HG03565 (cell line): ENCODE results near the gene UBE2Q1.

ENCODE experiments used
- ATAC-seq: cut with Tn5 transposase; IDR thresholded peaks from one replicate; pipeline ENCODE4 v1.9.1; 2021; ENCODE audit warnings: mild to moderate bottlenecking, moderate library complexity; ENCODE audit not compliant: unreplicated experiment

Gene UBE2Q1

GRCh38 chr1:154512760-154513159 is 45.7 kb downstream of the UBE2Q1 start:
- no peak for ATAC-seq

DNA sequence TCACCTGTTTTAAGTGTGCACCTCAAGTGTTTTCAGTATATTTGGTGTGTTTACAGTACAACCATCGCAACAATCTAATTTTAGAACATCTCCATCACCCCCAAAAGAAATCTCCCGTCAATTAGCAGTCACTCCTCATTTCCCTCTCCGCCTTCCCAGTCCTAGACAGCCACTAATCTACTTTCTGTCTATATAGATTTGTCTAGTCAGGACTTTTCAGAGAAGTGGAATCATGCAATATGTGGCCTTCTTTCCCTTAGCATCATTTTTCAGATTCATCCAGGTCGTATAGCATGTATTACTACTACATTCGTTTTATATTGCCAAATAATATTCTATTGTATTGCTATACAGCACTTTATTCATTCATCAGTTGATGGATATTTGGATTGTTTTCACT is 54.6 kb downstream of the UBE2Q1 start:
- ATAC-seq: no peak

DNA sequence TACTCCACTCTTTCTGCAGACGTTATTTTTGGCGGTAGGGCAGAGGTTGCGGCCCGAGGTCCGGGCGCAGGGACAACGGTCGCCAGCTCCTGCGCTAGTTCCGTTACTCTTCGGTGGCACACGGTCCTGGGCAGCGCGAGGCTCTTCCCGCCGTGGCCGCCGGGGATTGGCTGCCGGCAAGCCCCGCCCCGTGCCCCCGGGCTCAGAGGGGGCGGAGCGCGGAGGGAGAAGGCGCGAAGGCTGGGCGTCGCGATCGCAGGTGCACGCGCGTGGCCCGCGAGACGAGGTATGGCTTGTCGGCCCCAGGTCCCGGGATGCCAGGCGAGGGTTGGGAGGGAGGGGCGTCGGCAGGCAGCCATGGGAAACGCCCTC is 55.7 kb downstream of the UBE2Q1 start:
- ATAC-seq: no peak

GRCh38 chr1:154502066-154502743 is 56.3 kb downstream of the UBE2Q1 start, which contains the start of the genes SHE and TDRD10:
Gene SHE (minus strand): TSS chr1:154502412. CDS start chr1:154502026, 386 bp downstream.
Gene TDRD10 (plus strand): TSS chr1:154502219. CDS start chr1:154506904, 4,685 bp downstream.
- no peak for ATAC-seq

DNA sequence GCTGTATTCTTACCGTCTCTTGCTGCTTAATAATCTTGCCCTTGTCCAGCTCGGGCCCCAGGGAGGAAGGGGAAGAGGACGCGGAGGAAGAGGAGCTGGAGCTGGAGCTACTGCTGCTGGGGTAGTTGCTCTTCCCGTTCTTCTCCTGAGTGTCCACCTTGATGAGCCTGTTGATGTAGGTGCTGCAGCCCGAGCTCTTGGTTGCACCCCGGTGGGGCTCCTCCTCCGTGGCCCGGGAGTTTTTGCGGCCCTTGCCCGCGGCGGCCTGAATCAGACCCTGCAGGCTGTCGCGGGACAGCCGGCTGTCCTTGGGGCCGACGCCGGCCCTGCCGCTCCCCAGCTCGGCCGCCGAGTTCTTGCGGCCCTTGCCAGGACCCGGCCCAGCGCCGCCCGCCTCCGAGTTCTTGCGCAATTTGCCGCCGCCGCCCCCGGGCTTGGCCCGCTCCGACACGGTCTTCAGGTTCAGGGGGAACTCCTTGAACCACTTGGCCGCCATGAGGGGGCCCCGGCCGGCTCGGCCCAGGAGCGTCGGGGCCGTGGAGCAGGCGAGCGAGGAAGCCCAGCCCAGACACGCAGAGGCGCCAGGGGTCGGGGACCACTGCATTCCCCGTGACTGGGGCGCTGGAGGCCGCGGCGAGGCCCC is 56.9 kb downstream of the UBE2Q1 start:
- ATAC-seq: no peak

DNA sequence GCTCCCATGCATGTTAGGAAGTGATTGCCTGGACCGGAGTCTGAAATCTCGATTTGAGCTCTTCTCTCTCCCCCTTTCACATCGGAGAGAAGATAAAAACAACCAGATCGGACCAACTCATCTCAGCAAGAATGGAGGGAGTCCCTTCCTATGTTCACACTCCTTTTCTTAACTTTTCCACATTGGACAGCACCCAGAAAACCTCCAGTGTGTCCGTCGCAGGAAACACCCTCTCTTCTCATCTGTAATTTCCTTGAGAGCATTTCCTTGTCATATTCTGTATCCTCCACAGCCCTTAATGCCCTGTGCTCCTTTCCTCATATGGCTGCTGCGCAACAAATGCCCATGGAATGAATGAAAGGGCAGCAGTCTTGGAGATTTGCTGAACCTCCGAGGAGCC is 57.9 kb downstream of the UBE2Q1 start:
- no peak for ATAC-seq

GRCh38 chr1:154499446-154499845 is 59.0 kb downstream of the UBE2Q1 start:
- ATAC-seq: no peak
